ENCODE results near the gene ENTPD2.
A peak's percentile ranks its signal among the peaks of the same experiment; 100 is the strongest.
"Not testable (repeated sequence)": the region's sequence is repeated elsewhere in the genome, so short reads cannot be mapped to it uniquely, and the experiment has no call there.

Gene ENTPD2

GRCh38 chr9:137067860-137068538, 14.1 kb upstream of the ENTPD2 start:
- peak overlapping the region; percentile 77 for H3K4me3 ChIP-seq (ENCODE audit: low read depth, low read length)
- peak; percentile 79 for DNase-seq (ENCODE audit: low read depth)
- peak; percentile 78 for TF ChIP-seq CTCF (IDR thresholded peaks at IDR 0.05; ENCODE audit: low read depth, low read length, missing control alignments)

GRCh38 chr9:137066096-137066861, 12.4 kb upstream of the ENTPD2 start:
- TF ChIP-seq CTCF (IDR thresholded peaks at IDR 0.05; ENCODE audit: low read depth, low read length, missing control alignments) = no peak
- DNase-seq (ENCODE audit: low read depth) = no peak
- H3K4me3 ChIP-seq (ENCODE audit: low read depth, low read length) = no peak overlapping the region

- no peak for DNase-seq (ENCODE audit: low read depth)
- H3K4me3 ChIP-seq (ENCODE audit: low read depth, low read length) = no peak overlapping the region
- no peak for TF ChIP-seq CTCF (IDR thresholded peaks at IDR 0.05; ENCODE audit: low read depth, low read length, missing control alignments)
These were observed 11.6 kb upstream of the ENTPD2 start for GRCh38 chr9:137065336-137065967.

- no peak for TF ChIP-seq CTCF (IDR thresholded peaks at IDR 0.05; ENCODE audit: low read depth, low read length, missing control alignments)
- H3K4me3 ChIP-seq (ENCODE audit: low read depth, low read length) = no peak overlapping the region
- DNase-seq (ENCODE audit: low read depth) = no peak
These were observed 11.0 kb upstream of the ENTPD2 start for GRCh38 chr9:137064880-137065164.

GRCh38 chr9:137064027-137064879, 10.4 kb upstream of the ENTPD2 start:
- DNase-seq (ENCODE audit: low read depth) = no peak
- no peak overlapping the region for H3K4me3 ChIP-seq (ENCODE audit: low read depth, low read length)
- peak; percentile 91 for TF ChIP-seq CTCF (IDR thresholded peaks at IDR 0.05; ENCODE audit: low read depth, low read length, missing control alignments)

- no peak for TF ChIP-seq CTCF (IDR thresholded peaks at IDR 0.05; ENCODE audit: low read depth, low read length, missing control alignments)
- DNase-seq (ENCODE audit: low read depth) = no peak
- no peak overlapping the region for H3K4me3 ChIP-seq (ENCODE audit: low read depth, low read length)
These were observed 9.6 kb upstream of the ENTPD2 start for GRCh38 chr9:137063311-137064026.

- H3K4me3 ChIP-seq (ENCODE audit: low read depth, low read length); DNase-seq (ENCODE audit: low read depth): not testable (repeated sequence)
These were observed 8.9 kb upstream of the ENTPD2 start for GRCh38 chr9:137062798-137063197.

Data from GM12864 (cell line).